Type B pancreatic cell (in vitro differentiated cells): ENCODE measurements around the gene WDR70. TPM values are rescaled to one million over a fixed set of nuclear protein-coding genes. Genes with fewer than 3 reads are reported as not detected.

ENCODE experiments used
- DNase-seq: peaks from one replicate; pipeline ENCODE4 v3.0.0; 2021; ENCODE audit warnings: mixed read lengths; ENCODE audit not compliant: unreplicated experiment; ENCODE audit errors: extremely low spot score
- H3K27ac Mint-ChIP-seq: 2 replicates; pipeline ENCODE4 v1.8.0; 2021; ENCODE audit warnings: mild to moderate bottlenecking, mixed read lengths
- H3K27me3 Mint-ChIP-seq: 2 replicates; pipeline ENCODE4 v1.8.0; 2021; ENCODE audit warnings: mixed read lengths
- H3K36me3 Mint-ChIP-seq: 2 replicates; pipeline ENCODE4 v1.8.0; 2021; ENCODE audit warnings: mixed read lengths
- H3K4me1 Mint-ChIP-seq: one replicate; pipeline ENCODE4 v1.8.0; 2021; ENCODE audit warnings: mixed read lengths; ENCODE audit not compliant: unreplicated experiment
- H3K4me3 Mint-ChIP-seq: 2 replicates; pipeline ENCODE4 v1.8.0; 2021; ENCODE audit warnings: mild to moderate bottlenecking, mixed read lengths
- H3K9me3 Mint-ChIP-seq: 2 replicates; pipeline ENCODE4 v1.8.0; 2021; ENCODE audit warnings: mixed read lengths
- total RNA-seq: library from RNA; stranded (reverse); gene quantifications from 2 replicates; pipeline ENCODE4 v1.2.1, GENCODE V29; 2021; ENCODE audit warnings: low replicate concordance
- TF ChIP-seq, protein P1 (sequence below): fragments of 200-600 bp; sonication (generic); conservative IDR thresholded peaks from 2 replicates; pipeline ENCODE4 v1.5.0; 2021; ENCODE audit warnings: antibody characterized with exemption, mild to moderate bottlenecking

The WDR70 gene
- total RNA-seq, 1 donor from 2014 or later = 50.2 TPM

DNA sequence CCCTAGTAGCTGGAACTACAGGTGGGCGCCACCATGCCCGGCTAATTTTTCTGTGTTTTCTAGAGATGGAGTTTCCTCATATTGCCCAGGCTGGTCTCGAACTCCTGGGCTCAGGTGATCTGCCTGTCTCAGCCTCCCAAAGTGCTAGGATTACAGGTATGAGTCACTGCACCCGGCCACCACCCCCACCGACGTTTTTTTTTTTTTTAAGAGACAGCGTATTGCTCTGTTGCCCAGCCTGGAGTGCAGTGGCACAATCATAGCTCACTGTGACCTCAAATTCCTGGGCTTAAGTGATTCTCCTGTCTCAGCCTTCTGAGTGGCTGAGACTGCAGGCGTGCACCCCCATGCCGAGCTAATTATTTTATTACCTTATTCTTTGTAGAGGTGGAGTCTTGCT is 38.2 kb downstream of the WDR70 start:
- Mint-ChIP-seq H3K27ac (no peak overlapping the region), H3K36me3 (peaks cover 6% of the 10 kb centered on the region), H3K27me3 (no peaks in the 10 kb centered on the region), H3K9me3 (no peaks in the 10 kb centered on the region), H3K4me3 (no peak overlapping the region), H3K4me1 (no peaks in the 10 kb centered on the region)
- TF ChIP-seq, protein P1, sequence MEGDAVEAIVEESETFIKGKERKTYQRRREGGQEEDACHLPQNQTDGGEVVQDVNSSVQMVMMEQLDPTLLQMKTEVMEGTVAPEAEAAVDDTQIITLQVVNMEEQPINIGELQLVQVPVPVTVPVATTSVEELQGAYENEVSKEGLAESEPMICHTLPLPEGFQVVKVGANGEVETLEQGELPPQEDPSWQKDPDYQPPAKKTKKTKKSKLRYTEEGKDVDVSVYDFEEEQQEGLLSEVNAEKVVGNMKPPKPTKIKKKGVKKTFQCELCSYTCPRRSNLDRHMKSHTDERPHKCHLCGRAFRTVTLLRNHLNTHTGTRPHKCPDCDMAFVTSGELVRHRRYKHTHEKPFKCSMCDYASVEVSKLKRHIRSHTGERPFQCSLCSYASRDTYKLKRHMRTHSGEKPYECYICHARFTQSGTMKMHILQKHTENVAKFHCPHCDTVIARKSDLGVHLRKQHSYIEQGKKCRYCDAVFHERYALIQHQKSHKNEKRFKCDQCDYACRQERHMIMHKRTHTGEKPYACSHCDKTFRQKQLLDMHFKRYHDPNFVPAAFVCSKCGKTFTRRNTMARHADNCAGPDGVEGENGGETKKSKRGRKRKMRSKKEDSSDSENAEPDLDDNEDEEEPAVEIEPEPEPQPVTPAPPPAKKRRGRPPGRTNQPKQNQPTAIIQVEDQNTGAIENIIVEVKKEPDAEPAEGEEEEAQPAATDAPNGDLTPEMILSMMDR = no peak
- no peak for DNase-seq

DNA sequence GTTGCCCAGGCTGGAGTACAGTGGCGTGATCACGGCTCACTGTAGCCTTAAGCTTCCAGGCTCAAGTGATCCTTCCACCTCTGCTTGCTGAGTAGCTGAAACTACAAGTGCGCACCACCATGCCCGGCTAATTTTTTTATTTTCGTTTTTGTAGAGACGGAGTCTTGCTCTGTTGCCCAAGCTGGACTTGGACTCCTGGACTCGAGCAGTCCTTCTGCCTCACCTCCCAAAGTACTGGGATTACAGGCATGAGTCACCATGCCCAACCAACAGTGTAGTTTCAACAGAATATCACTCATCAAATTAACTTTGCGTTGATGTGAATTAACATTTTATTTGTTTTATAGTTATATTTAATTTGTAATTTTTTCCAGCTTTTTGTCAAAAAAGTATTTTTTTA is 45.3 kb downstream of the WDR70 start:
- H3K27me3 Mint-ChIP-seq = no peaks in the 10 kb centered on the region
- peaks cover 9% of the 10 kb centered on the region for H3K36me3 Mint-ChIP-seq
- TF ChIP-seq, protein P1 = no peak
- DNase-seq = no peak
- no peak overlapping the region for H3K27ac Mint-ChIP-seq
- H3K4me1 Mint-ChIP-seq = no peaks in the 10 kb centered on the region
- no peak overlapping the region for H3K4me3 Mint-ChIP-seq
- no peaks in the 10 kb centered on the region for H3K9me3 Mint-ChIP-seq

GRCh38 chr5:37428044-37428443 is 48.9 kb downstream of the WDR70 start:
- TF ChIP-seq, protein P1 = no peak
- no peak for DNase-seq
- Mint-ChIP-seq H3K4me1 (no peaks in the 10 kb centered on the region), H3K27ac (no peak overlapping the region), H3K27me3 (no peaks in the 10 kb centered on the region), H3K36me3 (peaks cover 1% of the 10 kb centered on the region), H3K9me3 (no peaks in the 10 kb centered on the region), H3K4me3 (no peak overlapping the region)

- TF ChIP-seq, protein P1 = no peak
- Mint-ChIP-seq H3K27me3 (no peaks in the 10 kb centered on the region), H3K4me1 (no peaks in the 10 kb centered on the region)
These were observed 56.1 kb downstream of the WDR70 start for GRCh38 chr5:37435261-37435660.

DNA sequence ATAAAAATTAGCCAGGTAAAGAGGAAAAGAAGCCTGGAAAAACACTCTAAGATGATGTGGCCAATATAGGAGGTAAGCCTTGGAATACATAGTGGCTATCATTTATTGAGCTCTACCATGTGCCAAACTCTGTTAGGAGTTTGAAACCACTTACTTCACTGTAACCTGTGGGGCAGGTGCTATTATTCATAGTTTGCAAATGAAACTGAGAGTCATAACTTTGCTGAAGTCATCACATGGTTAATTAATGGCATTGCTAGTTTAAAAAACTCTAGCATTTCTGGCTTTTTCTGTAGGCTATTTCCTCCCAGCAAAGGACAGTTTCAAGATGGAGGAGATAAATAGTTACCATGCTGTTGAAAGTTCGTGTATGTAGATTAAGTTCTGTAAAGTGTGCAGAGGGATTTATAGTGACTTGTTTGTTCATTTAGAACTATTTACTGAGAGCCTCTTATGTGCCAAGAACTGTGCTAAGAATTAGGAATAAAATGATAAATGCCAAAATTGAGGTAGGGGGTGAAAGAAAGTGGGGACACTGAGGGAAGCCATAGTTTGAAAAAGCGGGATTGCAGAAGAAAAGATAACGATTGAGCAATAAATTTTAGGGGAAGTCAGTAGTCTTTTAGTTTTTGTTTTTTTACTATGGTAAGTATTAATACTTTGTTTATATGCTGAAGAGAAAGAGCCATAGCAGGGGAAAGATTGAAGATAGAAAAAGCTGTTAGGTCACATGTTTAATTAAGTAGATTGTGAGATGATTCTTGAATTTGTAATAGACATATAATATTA is 57.2 kb downstream of the WDR70 start:
- Mint-ChIP-seq H3K4me3 (no peak overlapping the region), H3K27me3 (no peaks in the 10 kb centered on the region), H3K9me3 (no peaks in the 10 kb centered on the region), H3K4me1 (no peaks in the 10 kb centered on the region), H3K36me3 (peaks cover 7% of the 10 kb centered on the region), H3K27ac (no peak overlapping the region)
- TF ChIP-seq, protein P1 = no peak
- no peak for DNase-seq

More at GRCh38 chr5:37435261-37435660, 56.1 kb downstream of the WDR70 start:
- no peak for DNase-seq
- H3K27ac Mint-ChIP-seq = no peak overlapping the region
- H3K9me3 Mint-ChIP-seq = no peaks in the 10 kb centered on the region
- peaks cover 7% of the 10 kb centered on the region for H3K36me3 Mint-ChIP-seq
- H3K4me3 Mint-ChIP-seq = no peak overlapping the region
